ENCODE results near the gene GSC2. TPM values are rescaled to one million over a fixed set of nuclear protein-coding genes. Genes with fewer than 3 reads are reported as not detected.
A peak's percentile ranks its signal among the peaks of the same experiment; 100 is the strongest.

GSC2 gene
- total and polyA plus RNA-seq, 9 of the 15 experiments (the other 6 are each of a cell fraction or from before 2014, with no cell fraction given): not detected

GRCh38 chr22:19151329-19152191 is 1.5 kb upstream of the GSC2 start (continued):
- 0 out of 2 replicates have a peak, but pooled peaks have one; percentile 28 for TF ChIP-seq ZBTB40 (IDR thresholded peaks at IDR 0.05)
- no peak for TF ChIP-seq ZBTB40 (CRISPR knock-in tag; IDR thresholded peaks at IDR 0.05)
- TF ChIP-seq BCOR (IDR thresholded peaks at IDR 0.05): peak; percentile 95
- TF ChIP-seq MCM3 (IDR thresholded peaks at IDR 0.05): peak; percentile 90
- no peak for TF ChIP-seq ARID1B (IDR thresholded peaks at IDR 0.05)
- TF ChIP-seq ZNF444 (CRISPR knock-in tag; IDR thresholded peaks at IDR 0.05): no peak
- no peak; the same call in 1 of the 2 replicates for TF ChIP-seq HDAC6 (IDR thresholded peaks at IDR 0.05; ENCODE audit: low read depth, low read length)

Measured in K562 (cell line).